HuH-7.5 (cell line): ENCODE results near the gene HSD17B1.
"Not testable (repeated sequence)": the region's sequence is repeated elsewhere in the genome, so short reads cannot be mapped to it uniquely, and the experiment has no call there.

Source experiments
- DNase-seq: peaks from one replicate; pipeline ENCODE4 v3.0.0; 2011; ENCODE audit warnings: low spot score

The HSD17B1 gene

GRCh38 chr17:42547698-42548069, 5.0 kb upstream of the HSD17B1 start:
- DNase-seq = no peak

GRCh38 chr17:42548070-42548837, 4.5 kb upstream of the HSD17B1 start:
- peak; percentile 84 for DNase-seq

GRCh38 chr17:42548993-42549755, 3.5 kb upstream of the HSD17B1 start:
- DNase-seq = no peak

GRCh38 chr17:42553161-42553818, 567 bp downstream of the HSD17B1 start:
- DNase-seq = no peak

GRCh38 chr17:42553866-42554249, 1.1 kb downstream of the HSD17B1 start:
- DNase-seq = no peak

- peak; percentile 83 for DNase-seq
Measured at GRCh38 chr17:42554250-42555121, 1.8 kb downstream of the HSD17B1 start.

GRCh38 chr17:42555122-42555622, 2.4 kb downstream of the HSD17B1 start:
- DNase-seq = no peak

GRCh38 chr17:42555961-42556617, 3.4 kb downstream of the HSD17B1 start:
- DNase-seq = not testable (repeated sequence)

GRCh38 chr17:42559075-42559474, 6.4 kb downstream of the HSD17B1 start:
- DNase-seq = no peak

- DNase-seq = no peak
Measured at GRCh38 chr17:42560246-42560645, 7.5 kb downstream of the HSD17B1 start.

GRCh38 chr17:42561897-42562387, 9.2 kb downstream of the HSD17B1 start, which contains the start of gene COASY:
COASY (plus strand) TSS chr17:42562148; CDS start chr17:42562623, 475 bp downstream.
- DNase-seq = peak; percentile 99

GRCh38 chr17:42562388-42563142, 9.8 kb downstream of the HSD17B1 start:
- DNase-seq = peak; percentile 57

- no peak for DNase-seq
Measured at GRCh38 chr17:42563143-42563509, 10.4 kb downstream of the HSD17B1 start.

GRCh38 chr17:42563543-42563942, 10.8 kb downstream of the HSD17B1 start:
- no peak for DNase-seq

GRCh38 chr17:42563950-42564349, 11.2 kb downstream of the HSD17B1 start:
- no peak for DNase-seq

- DNase-seq = no peak
Measured at GRCh38 chr17:42564815-42565522, 12.2 kb downstream of the HSD17B1 start.

- DNase-seq = no peak
Measured at GRCh38 chr17:42565523-42566214, 12.9 kb downstream of the HSD17B1 start.

GRCh38 chr17:42566215-42566882, 13.6 kb downstream of the HSD17B1 start:
- no peak for DNase-seq
